Muscle of leg (tissue), 11 donors: ENCODE results near the gene REEP1. TPM values are rescaled to one million over a fixed set of nuclear protein-coding genes. Genes with fewer than 3 reads are reported as not detected.
"Not testable (repeated sequence)": the region's sequence is repeated elsewhere in the genome, so short reads cannot be mapped to it uniquely, and the experiment has no call there.

Source experiments
- DNase-seq: peaks from one replicate; pipeline ENCODE4 v3.0.0; 2013
- H3K27ac ChIP-seq: one replicate; pipeline ENCODE4 v1.5.1; 2013; ENCODE audit warnings: mild to moderate bottlenecking, low read length, control low read depth
- H3K27me3 ChIP-seq: one replicate; pipeline ENCODE4 v1.6.1; 2013; ENCODE audit warnings: low read length; ENCODE audit not compliant: control insufficient read depth, insufficient read depth
- H3K36me3 ChIP-seq: one replicate; pipeline ENCODE4 v1.6.1; 2013; ENCODE audit warnings: low read length; ENCODE audit not compliant: control insufficient read depth, insufficient read depth
- H3K4me1 ChIP-seq: one replicate; pipeline ENCODE4 v1.6.1; 2013; ENCODE audit warnings: low read length; ENCODE audit not compliant: control insufficient read depth, insufficient read depth
- H3K4me3 ChIP-seq: one replicate; pipeline ENCODE4 v1.5.1; 2013; ENCODE audit warnings: low read length, control low read depth
- H3K9me3 ChIP-seq: replicated peaks from 2 replicates; pipeline ENCODE4 v1.6.1; 2013; ENCODE audit warnings: low read depth, low read length; ENCODE audit not compliant: control insufficient read depth
- WGBS: methylation state at CpG from one replicate; pipeline ENCODE4 v1.1.5; 2013; ENCODE audit warnings: missing lambda C conversion rate; ENCODE audit not compliant: insufficient coverage; 5-methylcytosine and 5-hydroxymethylcytosine counted together
- polyA plus RNA-seq, 8 donors: library from polyadenylated mRNA; unstranded; fragments of 120-200 nt; gene quantifications; one replicate each; pipeline versions ENCODE4 v1.2.1 to v1.2.3, GENCODE V29; 2013; ENCODE audit warnings: inconsistent platforms in 1 of 8, low replicate concordance in 1 of 8; ENCODE audit not compliant: insufficient read length in 8 of 8, insufficient read depth in 1 of 8
- total RNA-seq: library from RNA; stranded (reverse); fragments of 120-200 nt; gene quantifications from one replicate; pipeline ENCODE4 v1.2.4, GENCODE V29; 2013

REEP1 gene
- total and polyA plus RNA-seq, 9 donors, result 41.0 to 104 (median 54.9) TPM

- no peak for DNase-seq
- Histone ChIP-seq H3K36me3 (peaks cover 7% of the 10 kb centered on the region), H3K27me3 (peaks cover 2% of the 10 kb centered on the region), H3K4me1 (peaks cover 22% of the 10 kb centered on the region), H3K9me3 (no peaks in the 10 kb centered on the region), H3K4me3 (no peak overlapping the region), H3K27ac (no peak overlapping the region)
- WGBS, result 27% methylated on average over 9 of the region's 10 CpGs
These were observed 85.6 kb downstream of the REEP1 start for GRCh38 chr2:86251840-86252266.

- peak overlapping the region; percentile 74 for H3K27ac ChIP-seq
- H3K4me1 ChIP-seq, result peaks cover 18% of the 10 kb centered on the region
- H3K27me3 ChIP-seq, result peaks cover 2% of the 10 kb centered on the region
- peaks cover 7% of the 10 kb centered on the region for H3K36me3 ChIP-seq
- no peaks in the 10 kb centered on the region for H3K9me3 ChIP-seq
- no peak overlapping the region for H3K4me3 ChIP-seq
- 17% methylated on average over 7 of the region's 10 CpGs for WGBS
- DNase-seq, result peak; percentile 94
These were observed 87.6 kb downstream of the REEP1 start for GRCh38 chr2:86249579-86250391.

- no peak overlapping the region for H3K4me3 ChIP-seq
- H3K4me1 ChIP-seq, result peaks cover 18% of the 10 kb centered on the region
- 32% methylated on average over 4 of the region's 6 CpGs for WGBS
- H3K27me3 ChIP-seq, result peaks cover 2% of the 10 kb centered on the region
- peaks cover 2% of the 10 kb centered on the region for H3K9me3 ChIP-seq
- H3K36me3 ChIP-seq, result peaks cover 7% of the 10 kb centered on the region
- DNase-seq, result no peak
- peak overlapping the region; percentile 74 for H3K27ac ChIP-seq
These were observed 88.2 kb downstream of the REEP1 start for GRCh38 chr2:86249176-86249575.

- H3K4me3 ChIP-seq, H3K27ac ChIP-seq, DNase-seq, H3K27me3 ChIP-seq, H3K36me3 ChIP-seq, H3K9me3 ChIP-seq: not testable (repeated sequence)
- H3K4me1 ChIP-seq, result peaks cover 10% of the 10 kb centered on the region
- WGBS, result 95% methylated on average over 4 of the region's 5 CpGs
These were observed 92.2 kb downstream of the REEP1 start for GRCh38 chr2:86245222-86245621.

GRCh38 chr2:86244781-86245180 lies 92.6 kb downstream of the REEP1 start:
- not testable (repeated sequence) for H3K4me1 ChIP-seq, H3K36me3 ChIP-seq, H3K27ac ChIP-seq, DNase-seq, H3K4me3 ChIP-seq, H3K9me3 ChIP-seq, H3K27me3 ChIP-seq
- 95% methylated on average over 3 of the region's 5 CpGs for WGBS

- DNase-seq, result no peak
- 88% methylated on average over 4 of the region's 5 CpGs for WGBS
- H3K4me3 ChIP-seq, result no peak overlapping the region
These were observed 93.3 kb downstream of the REEP1 start for GRCh38 chr2:86243950-86244733.

GRCh38 chr2:86243272-86243671 lies 94.2 kb downstream of the REEP1 start:
- no peak for DNase-seq
- H3K27ac ChIP-seq, result no peak overlapping the region
- H3K27me3 ChIP-seq, result no peaks in the 10 kb centered on the region
- H3K36me3 ChIP-seq, result peaks cover 3% of the 10 kb centered on the region
- peaks cover 3% of the 10 kb centered on the region for H3K4me1 ChIP-seq
- peaks cover 2% of the 10 kb centered on the region for H3K9me3 ChIP-seq
- 87% methylated on average over 4 of the region's 6 CpGs for WGBS
- H3K4me3 ChIP-seq, result no peak overlapping the region

More at GRCh38 chr2:86243950-86244733, 93.3 kb downstream of the REEP1 start:
- no peaks in the 10 kb centered on the region for H3K36me3 ChIP-seq
- peaks cover 2% of the 10 kb centered on the region for H3K9me3 ChIP-seq
- no peaks in the 10 kb centered on the region for H3K27me3 ChIP-seq
- peaks cover under 1% of the 10 kb centered on the region for H3K4me1 ChIP-seq
- no peak overlapping the region for H3K27ac ChIP-seq

GRCh38 chr2:86241611-86242010 lies 95.8 kb downstream of the REEP1 start:
- no peak for DNase-seq
- H3K4me3 ChIP-seq, result no peak overlapping the region
- 91% methylated on average over 3 of the region's 6 CpGs for WGBS
- peaks cover 3% of the 10 kb centered on the region for H3K4me1 ChIP-seq
- peaks cover 4% of the 10 kb centered on the region for H3K36me3 ChIP-seq
- H3K27ac ChIP-seq, result no peak overlapping the region
- peaks cover 2% of the 10 kb centered on the region for H3K9me3 ChIP-seq
- no peaks in the 10 kb centered on the region for H3K27me3 ChIP-seq

- peaks cover 4% of the 10 kb centered on the region for H3K36me3 ChIP-seq
- no peak overlapping the region for H3K27ac ChIP-seq
- 93% methylated on average over 11 of the region's 14 CpGs for WGBS
- peaks cover 2% of the 10 kb centered on the region for H3K9me3 ChIP-seq
- no peaks in the 10 kb centered on the region for H3K27me3 ChIP-seq
- DNase-seq, result no peak
- no peak overlapping the region for H3K4me3 ChIP-seq
- H3K4me1 ChIP-seq, result peaks cover 3% of the 10 kb centered on the region
These were observed 97.2 kb downstream of the REEP1 start for GRCh38 chr2:86240251-86240650.

- H3K27ac ChIP-seq, result no peak overlapping the region
- peaks cover 2% of the 10 kb centered on the region for H3K9me3 ChIP-seq
- 86% methylated on average over 6 of the region's 8 CpGs for WGBS
- DNase-seq, result no peak
- H3K36me3 ChIP-seq, result peaks cover 4% of the 10 kb centered on the region
- peaks cover 3% of the 10 kb centered on the region for H3K4me1 ChIP-seq
- H3K4me3 ChIP-seq, result no peak overlapping the region
- no peaks in the 10 kb centered on the region for H3K27me3 ChIP-seq
These were observed 97.7 kb downstream of the REEP1 start for GRCh38 chr2:86239745-86240144.
